Caco-2 (cell line): ENCODE data around the gene MANF. TPM values are rescaled to one million over a fixed set of nuclear protein-coding genes. Genes with fewer than 3 reads are reported as not detected.

Source experiments
- BruUV-seq: library from RNA; stranded (reverse); fragments of 400-500 nt; replicated peaks from 2 replicates; lab custom pipeline; 2021; lab: Mats Ljungman, UMichigan
- CTCF ChIA-PET: fragments of 300-600 bp; sonication (Branson Sonifier 250); formaldehyde crosslinking; loops from one replicate; lab custom pipeline; 2022; ENCODE audit warnings: antibody characterized with exemption; lab: Charles Lee
- POLR2A ChIA-PET: fragments of 300-600 bp; sonication (Branson Sonifier 250); formaldehyde crosslinking; loops from one replicate; lab custom pipeline; 2022; ENCODE audit warnings: antibody characterized with exemption; lab: Charles Lee
- DNase-seq, 2 experiments: peaks; one replicate each; pipeline versions ENCODE4 v3.0.0 to v3.0.0-alpha.2; 2020 to 2022
- H3K27me3 ChIP-seq: replicated peaks from 2 replicates; pipeline ENCODE4 v1.6.0; 2011; ENCODE audit warnings: low read length; ENCODE audit not compliant: control insufficient read depth, insufficient read depth
- H3K36me3 ChIP-seq: 2 replicates; pipeline ENCODE4 v1.5.1; 2011; ENCODE audit warnings: low read length; ENCODE audit not compliant: control insufficient read depth, insufficient read depth
- H3K4me1 ChIP-seq: fragments of 250-450 bp; sonication (Bioruptor Pico); 2 replicates; pipeline ENCODE4 v1.5.1; 2020; ENCODE audit warnings: mild to moderate bottlenecking
- H3K4me3 ChIP-seq: 2 replicates; pipeline ENCODE4 v1.5.1; 2011; ENCODE audit warnings: low read depth, mild to moderate bottlenecking, control low read depth, low read length
- H3K9me3 ChIP-seq: fragments of 250-450 bp; sonication (Bioruptor Pico); 2 replicates; pipeline ENCODE4 v1.5.1; 2020; ENCODE audit warnings: mild to moderate bottlenecking, moderate library complexity
- H3K27ac Mint-ChIP-seq: one replicate; pipeline ENCODE4 v1.8.0; 2022; ENCODE audit warnings: mixed read lengths; ENCODE audit not compliant: unreplicated experiment
- H3K27me3 Mint-ChIP-seq: one replicate; pipeline ENCODE4 v1.8.0; 2022; ENCODE audit warnings: mixed read lengths; ENCODE audit not compliant: insufficient read depth, unreplicated experiment
- H3K36me3 Mint-ChIP-seq: one replicate; pipeline ENCODE4 v1.8.0; 2022; ENCODE audit warnings: mild to moderate bottlenecking, mixed read lengths; ENCODE audit not compliant: insufficient read depth, unreplicated experiment
- H3K4me1 Mint-ChIP-seq: one replicate; pipeline ENCODE4 v1.8.0; 2022; ENCODE audit warnings: low read depth, mixed read lengths; ENCODE audit not compliant: unreplicated experiment
- H3K4me3 Mint-ChIP-seq: one replicate; pipeline ENCODE4 v1.8.0; 2022; ENCODE audit warnings: mild to moderate bottlenecking, moderate library complexity, mixed read lengths; ENCODE audit not compliant: unreplicated experiment
- H3K9me3 Mint-ChIP-seq: one replicate; pipeline ENCODE4 v1.8.0; 2022; ENCODE audit warnings: mixed read lengths; ENCODE audit not compliant: unreplicated experiment
- CTCF ChIP-seq, 2 experiments: fragments of 200-600 bp in 1 of 2; IDR thresholded peaks; 1 replicate in 1 of 2; 2 replicates in 1 of 2; pipeline versions ENCODE4 v1.5.1 to v1.8.0; 2011 to 2022; ENCODE audit warnings: antibody characterized with exemption in 1 of 2, control low read depth in 1 of 2, inconsistent platforms in 1 of 2, low read depth in 1 of 2, low read length in 1 of 2, mild to moderate bottlenecking in 1 of 2, moderate library complexity in 1 of 2; ENCODE audit not compliant: insufficient read depth in 1 of 2, severe bottlenecking in 1 of 2, unreplicated experiment in 1 of 2
- intact Hi-C: fragments of 100-400 bp; cut with micrococcal nuclease; formaldehyde crosslinking; loops from one replicate; pipeline ENCODE4 v1.10.0; 2022; ENCODE audit not compliant: unreplicated experiment
- total RNA-seq: library from RNA; stranded (reverse); gene quantifications from 2 replicates; pipeline ENCODE4 v1.2.3, GENCODE V29; 2022

The MANF gene
- total RNA-seq, 1 experiment from 2014 or later: 94.5 TPM

DNA sequence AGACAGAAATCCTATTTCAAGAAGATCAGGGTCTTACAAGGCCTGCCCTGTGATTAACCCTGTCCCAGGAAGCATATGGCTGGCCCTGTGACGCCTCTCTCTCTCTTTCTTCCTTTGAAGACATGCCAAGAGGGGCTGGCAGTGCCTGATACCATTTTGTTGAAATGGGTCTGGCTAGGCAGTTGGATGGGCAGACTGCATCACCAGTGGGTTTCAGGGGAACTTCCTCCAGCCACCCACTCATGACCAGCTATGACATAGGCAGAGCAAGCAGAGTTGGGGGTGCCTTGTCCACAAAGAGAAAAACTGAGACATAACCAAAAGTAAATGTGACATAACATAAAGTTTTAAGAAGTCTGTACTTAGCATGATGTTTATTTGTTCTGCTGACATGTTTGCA is 31.4 kb upstream of the MANF start:
- Histone ChIP-seq H3K9me3 (no peaks in the 10 kb centered on the region), H3K27me3 (no peaks in the 10 kb centered on the region), H3K4me3 (no peak overlapping the region), H3K4me1 (no peaks in the 10 kb centered on the region), H3K36me3 (no peaks in the 10 kb centered on the region)
- ChIA-PET POLR2A (no interaction called here), CTCF (no interaction called here)
- no peaks in the 10 kb centered on the region for H3K36me3 Mint-ChIP-seq
- peaks cover 2% of the 10 kb centered on the region for H3K27me3 Mint-ChIP-seq
- no peak overlapping the region for H3K27ac Mint-ChIP-seq
- H3K9me3 Mint-ChIP-seq: no peaks in the 10 kb centered on the region
- H3K4me3 Mint-ChIP-seq: no peak overlapping the region
- no peak for TF ChIP-seq CTCF (IDR thresholded peaks at IDR 0.05; ENCODE audit: insufficient read depth in 1 of 2, low read depth in 1 of 2, low read length in 1 of 2, severe bottlenecking in 1 of 2, unreplicated experiment in 1 of 2)
- intact Hi-C loops: no loop called here
- BruUV-seq: no TSS peak
- no peak for DNase-seq
- H3K4me1 Mint-ChIP-seq: no peaks in the 10 kb centered on the region

DNA sequence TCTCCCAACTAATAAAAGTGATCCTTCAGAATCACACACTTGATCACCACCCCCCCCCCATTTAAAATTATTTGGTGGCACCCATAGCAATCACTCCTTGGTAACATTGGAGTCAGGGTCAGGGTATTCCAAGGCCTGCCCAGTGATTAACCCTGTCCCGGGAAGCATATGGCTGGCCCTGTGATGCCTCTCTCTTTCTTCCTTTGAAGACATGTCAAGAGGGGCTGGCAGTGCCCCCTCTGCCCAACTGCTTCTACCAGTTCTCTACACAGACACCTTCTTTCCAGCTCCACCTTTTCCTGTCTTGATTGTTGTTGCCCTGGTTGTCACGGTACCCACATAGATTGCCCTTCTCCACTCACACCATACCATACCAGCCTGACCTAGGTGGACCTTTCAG is 30.9 kb upstream of the MANF start:
- Mint-ChIP-seq H3K27ac (no peak overlapping the region), H3K4me1 (no peaks in the 10 kb centered on the region)
- no peaks in the 10 kb centered on the region for H3K27me3 ChIP-seq

GRCh38 chr3:51354731-51355615 is 30.1 kb upstream of the MANF start:
- Histone ChIP-seq H3K9me3 (no peaks in the 10 kb centered on the region), H3K36me3 (no peaks in the 10 kb centered on the region), H3K4me1 (no peaks in the 10 kb centered on the region), H3K4me3 (no peak overlapping the region), H3K27me3 (no peaks in the 10 kb centered on the region)
- Mint-ChIP-seq H3K36me3 (no peaks in the 10 kb centered on the region), H3K27me3 (peaks cover 2% of the 10 kb centered on the region), H3K4me1 (no peaks in the 10 kb centered on the region), H3K27ac (no peak overlapping the region), H3K9me3 (no peaks in the 10 kb centered on the region), H3K4me3 (no peak overlapping the region)
- DNase-seq: no peak
- CTCF ChIA-PET: no interaction called here
- BruUV-seq: no TSS peak
- POLR2A ChIA-PET: no interaction called here
- intact Hi-C loops: no loop called here
- no peak for TF ChIP-seq CTCF (IDR thresholded peaks at IDR 0.05; ENCODE audit: insufficient read depth in 1 of 2, low read depth in 1 of 2, low read length in 1 of 2, severe bottlenecking in 1 of 2, unreplicated experiment in 1 of 2)

More for the DNA sequence above, 30.9 kb upstream of the MANF start:
- H3K4me3 ChIP-seq: no peak overlapping the region
- H3K36me3 ChIP-seq: no peaks in the 10 kb centered on the region
- H3K9me3 ChIP-seq: no peaks in the 10 kb centered on the region
- peaks cover 2% of the 10 kb centered on the region for H3K27me3 Mint-ChIP-seq
- intact Hi-C loops: no loop called here
- H3K4me3 Mint-ChIP-seq: no peak overlapping the region
- TF ChIP-seq CTCF (IDR thresholded peaks at IDR 0.05; ENCODE audit: insufficient read depth in 1 of 2, low read depth in 1 of 2, low read length in 1 of 2, severe bottlenecking in 1 of 2, unreplicated experiment in 1 of 2): no peak
- no peaks in the 10 kb centered on the region for H3K4me1 ChIP-seq
- DNase-seq: no peak
- POLR2A ChIA-PET: no interaction called here
- H3K36me3 Mint-ChIP-seq: no peaks in the 10 kb centered on the region
- BruUV-seq: no TSS peak
- no peaks in the 10 kb centered on the region for H3K9me3 Mint-ChIP-seq
- CTCF ChIA-PET: no interaction called here
